HG03066 (cell line): ENCODE data around the gene SGCE.

Experiments
- ATAC-seq: cut with Tn5 transposase; IDR thresholded peaks from one replicate; pipeline ENCODE4 v1.9.1; 2021; ENCODE audit warnings: low read depth; ENCODE audit not compliant: unreplicated experiment

SGCE gene

GRCh38 chr7:94630855-94631254 is 25.1 kb downstream of the SGCE start:
- no peak for ATAC-seq

DNA sequence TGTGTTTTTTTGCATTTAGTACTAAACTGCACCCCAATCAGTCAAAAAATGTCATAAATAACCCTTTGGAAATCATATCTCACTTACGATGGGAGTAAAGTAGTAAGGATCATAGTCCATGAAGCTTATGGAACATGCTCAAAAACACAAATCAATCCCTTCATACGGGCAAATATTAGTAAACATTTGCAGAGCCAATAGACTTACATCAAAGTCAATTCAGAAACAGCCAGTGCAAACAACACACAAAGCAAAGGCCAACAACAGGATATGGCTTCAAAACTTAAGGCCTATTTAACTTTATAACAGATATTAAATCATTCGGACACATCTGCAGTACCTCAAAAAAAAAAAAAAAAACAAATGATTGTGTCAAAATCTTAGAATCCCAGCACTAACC is 32.1 kb downstream of the SGCE start:
- ATAC-seq: no peak

DNA sequence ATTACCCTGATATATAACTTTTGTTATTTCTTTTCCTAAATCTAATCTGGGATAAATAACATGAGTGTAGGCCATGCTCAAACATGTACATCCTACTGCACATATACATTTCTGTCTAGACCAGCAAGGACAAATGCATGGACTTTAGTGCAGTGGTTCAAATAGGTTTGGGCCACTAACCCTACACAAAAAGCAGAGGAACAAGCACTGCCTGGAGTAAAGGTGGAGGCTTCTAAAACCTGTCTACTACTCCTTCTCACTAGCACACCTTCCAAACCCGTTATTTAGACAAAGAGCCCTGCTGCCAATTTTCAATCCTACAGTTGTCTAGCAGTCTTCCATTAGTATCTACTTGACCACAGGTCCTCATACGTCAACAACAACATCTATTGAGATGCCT is 34.8 kb downstream of the SGCE start:
- ATAC-seq: peak; percentile 13

GRCh38 chr7:94620703-94621118 is 35.2 kb downstream of the SGCE start:
- peak; percentile 96 for ATAC-seq

- ATAC-seq: no peak
Measured at GRCh38 chr7:94618126-94618525, 37.8 kb downstream of the SGCE start.

DNA sequence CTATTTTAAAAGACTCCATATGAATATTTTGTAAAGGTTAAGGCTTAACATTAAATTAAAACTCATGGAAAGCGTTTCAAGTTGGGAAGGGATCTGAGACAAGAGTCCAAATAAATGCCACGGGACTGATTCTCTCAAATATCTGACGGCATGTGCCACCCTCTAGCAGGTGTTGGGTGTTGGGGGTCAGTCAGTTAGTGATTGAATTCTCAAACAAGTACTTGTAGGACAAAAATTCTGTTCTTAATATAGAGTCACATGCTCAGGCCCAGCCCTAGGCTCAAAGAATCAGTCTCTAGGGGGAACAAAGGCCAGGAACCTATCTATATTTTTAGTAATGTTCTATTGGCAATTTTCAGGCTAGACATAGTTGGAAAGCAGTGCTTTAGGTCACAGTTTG is 39.1 kb downstream of the SGCE start:
- ATAC-seq: no peak

- ATAC-seq: no peak
Measured at GRCh38 chr7:94615666-94616065, 40.3 kb downstream of the SGCE start.

- ATAC-seq: no peak
Measured at GRCh38 chr7:94612661-94613060, 43.3 kb downstream of the SGCE start.

GRCh38 chr7:94612253-94612652 is 43.7 kb downstream of the SGCE start:
- ATAC-seq: no peak

- no peak for ATAC-seq
Measured at GRCh38 chr7:94609561-94609960, 46.4 kb downstream of the SGCE start.

DNA sequence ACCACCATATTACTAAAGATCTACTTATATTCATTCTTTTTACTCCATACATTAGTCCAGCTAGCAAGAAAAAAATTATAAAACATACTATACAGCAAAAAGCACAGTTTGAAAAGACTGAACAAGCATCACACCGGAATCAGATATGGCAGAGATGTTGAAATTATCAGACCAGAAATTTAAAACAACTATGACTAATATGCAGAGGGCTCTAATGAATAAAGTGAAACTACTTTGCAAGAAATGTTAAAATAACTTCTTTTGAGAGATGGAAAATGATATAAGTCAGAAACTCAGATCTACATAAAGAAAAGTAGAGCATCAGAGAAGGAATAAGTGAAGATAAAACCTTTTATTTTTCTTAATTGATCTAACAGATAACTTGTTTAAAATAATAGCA is 50.9 kb downstream of the SGCE start:
- ATAC-seq: no peak

DNA sequence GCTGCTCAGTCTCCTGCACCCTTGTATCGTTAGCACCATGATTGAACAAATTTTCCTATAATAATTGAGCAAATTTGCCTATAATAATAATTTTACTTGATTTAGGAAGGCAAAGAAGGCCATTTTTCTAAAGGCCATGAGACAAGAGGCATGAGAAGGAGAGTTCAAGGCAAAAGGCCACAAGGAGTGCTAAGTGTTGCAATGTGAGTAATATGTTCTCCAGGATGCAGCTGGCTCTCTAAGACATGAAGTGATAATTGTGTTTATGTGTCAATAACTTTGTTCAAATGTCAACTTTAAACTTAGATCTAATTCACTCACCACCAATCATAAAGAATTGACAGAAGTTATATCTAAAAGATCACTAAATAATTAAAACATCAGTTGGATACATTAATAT is 53.8 kb downstream of the SGCE start:
- ATAC-seq: no peak

- ATAC-seq: no peak
Measured at GRCh38 chr7:94600267-94600666, 55.7 kb downstream of the SGCE start.

DNA sequence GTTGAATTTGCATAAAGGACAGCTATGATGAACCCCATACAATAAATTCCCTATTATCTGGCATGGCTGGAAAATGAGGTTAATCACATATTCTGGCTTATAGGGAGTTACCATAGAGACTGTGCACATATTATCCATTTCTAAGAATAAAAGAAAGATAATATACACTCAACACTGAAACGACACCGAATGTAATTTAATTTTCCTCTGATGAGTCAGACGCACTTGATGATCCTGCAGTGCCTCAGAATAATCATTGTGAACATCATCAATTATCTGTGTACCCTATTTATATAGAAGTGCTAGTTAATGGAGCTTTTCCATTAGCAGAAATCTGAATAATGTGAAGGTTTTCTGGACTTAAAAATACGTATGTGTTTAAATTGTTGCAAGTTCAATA is 60.2 kb downstream of the SGCE start:
- ATAC-seq: no peak

DNA sequence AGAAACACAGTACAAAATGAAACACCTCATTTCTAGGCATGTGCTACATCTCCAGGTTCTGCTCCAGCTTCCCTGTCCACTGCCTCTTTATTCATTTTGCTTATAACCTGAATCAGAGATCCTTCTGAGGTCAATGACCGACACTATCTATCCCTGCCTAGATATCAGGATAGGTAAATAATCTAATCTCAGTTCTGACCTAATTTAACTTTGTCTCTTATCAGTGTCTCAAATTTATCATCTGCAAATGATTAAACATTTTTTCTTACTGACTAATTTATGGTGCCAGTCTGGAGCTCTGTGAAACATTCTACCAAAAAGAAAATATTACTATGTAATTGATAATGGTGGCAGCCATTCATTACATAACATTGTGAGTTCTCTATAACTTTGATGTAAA is 61.1 kb downstream of the SGCE start:
- no peak for ATAC-seq

DNA sequence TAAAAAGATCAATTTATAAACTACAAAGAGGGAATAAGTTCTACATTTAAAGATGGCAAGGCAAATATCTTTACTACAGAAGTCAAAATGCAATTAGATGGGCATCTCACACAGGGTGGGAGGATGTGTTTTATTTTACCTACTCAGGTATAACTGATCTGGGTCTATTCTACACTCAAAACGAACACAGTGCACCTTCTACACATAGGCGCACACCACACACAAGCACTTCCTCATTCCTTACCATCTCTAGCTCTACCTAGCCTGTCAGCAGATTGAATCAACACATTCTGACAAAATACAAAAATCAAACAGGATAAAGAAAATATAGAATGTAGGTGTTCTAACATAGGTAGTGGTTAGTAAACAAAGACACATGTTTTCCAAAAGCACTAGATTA is 64.8 kb downstream of the SGCE start:
- ATAC-seq: no peak

DNA sequence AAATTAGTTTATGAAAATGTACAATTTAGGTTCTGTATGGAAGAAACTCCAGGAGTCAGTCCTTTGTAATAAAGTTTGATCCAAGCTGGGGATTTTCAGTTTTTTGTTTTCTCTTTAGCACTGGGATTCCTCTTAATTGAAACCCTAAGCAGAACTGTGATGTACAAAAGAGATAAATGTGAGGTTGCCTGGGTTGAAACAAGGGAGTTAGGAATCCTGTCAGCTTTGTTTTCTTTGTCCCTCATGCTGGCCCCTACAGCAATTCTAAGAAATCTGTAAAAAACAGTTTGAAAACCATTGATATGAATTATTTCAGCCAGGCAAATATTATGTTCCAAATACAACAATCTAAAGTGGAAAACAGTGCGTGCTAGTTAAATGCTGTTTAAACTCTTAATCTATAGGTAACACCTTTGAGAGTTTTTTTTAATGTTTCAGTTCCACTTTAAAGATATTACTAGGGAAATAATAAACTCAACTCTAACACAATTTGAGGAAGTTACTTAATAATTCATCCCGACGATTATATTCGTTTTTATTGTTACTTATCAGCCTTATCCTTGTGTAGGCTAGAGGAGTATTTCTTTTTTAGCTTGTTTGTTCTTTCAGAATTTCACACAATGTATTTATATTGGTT is 65.3 kb downstream of the SGCE start:
- no peak for ATAC-seq

DNA sequence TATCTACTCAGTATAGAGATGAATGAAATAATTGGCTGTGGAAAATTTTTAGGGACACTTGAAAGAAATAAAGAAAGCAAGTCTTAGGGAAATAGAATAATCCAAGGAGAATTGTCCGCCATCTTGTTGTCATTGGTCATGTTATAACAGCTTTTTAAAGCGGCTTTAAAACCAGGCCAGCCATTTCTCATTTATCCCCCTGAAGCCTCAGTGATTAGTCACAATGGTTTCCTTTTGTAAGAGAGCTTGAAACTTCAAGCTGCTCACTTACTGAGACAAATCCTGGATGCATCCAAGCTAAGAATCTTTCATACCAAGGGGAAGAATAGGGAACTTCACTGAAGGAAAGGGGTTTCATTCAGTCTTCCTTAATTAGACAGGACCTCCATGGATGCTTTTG is 67.9 kb downstream of the SGCE start:
- ATAC-seq: no peak

GRCh38 chr7:94584113-94584512 is 71.8 kb downstream of the SGCE start:
- no peak for ATAC-seq

DNA sequence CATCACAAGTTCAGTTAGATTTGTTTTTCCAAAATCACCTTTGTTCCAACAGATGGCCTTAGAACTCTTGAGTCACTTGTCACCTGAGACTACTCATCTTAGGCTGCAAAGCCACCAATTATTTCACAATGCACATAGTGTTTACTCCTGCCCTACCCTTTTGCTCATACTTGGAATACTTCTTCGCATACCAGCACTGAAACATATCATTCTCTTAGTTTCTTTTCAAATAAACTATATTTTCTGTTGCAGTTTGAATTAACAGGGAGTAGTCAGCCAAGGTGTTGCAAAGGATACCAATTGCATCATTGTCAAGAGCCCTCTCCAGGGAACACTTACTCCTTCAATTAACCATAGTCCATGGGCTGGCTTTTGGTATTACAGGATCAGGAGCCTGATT is 75.3 kb downstream of the SGCE start:
- ATAC-seq: no peak

DNA sequence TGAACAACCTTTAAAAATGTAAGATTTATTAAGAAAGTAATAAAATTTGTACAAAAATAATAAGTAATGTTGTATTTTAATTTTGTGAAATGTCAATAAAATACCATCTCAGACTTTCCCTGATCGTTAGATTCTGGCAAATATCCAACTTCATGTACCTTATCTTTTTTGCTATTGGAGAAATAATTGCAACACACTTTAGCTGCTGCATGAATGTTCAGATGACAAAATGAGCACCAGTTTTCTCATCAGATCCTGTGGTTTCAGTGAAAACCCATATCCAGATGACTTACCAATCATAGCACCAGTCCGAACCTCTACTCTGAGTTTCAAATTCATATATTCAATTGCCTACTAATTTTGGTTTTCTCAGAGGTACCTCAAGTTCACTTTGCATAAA is 76.5 kb downstream of the SGCE start:
- ATAC-seq: no peak

DNA sequence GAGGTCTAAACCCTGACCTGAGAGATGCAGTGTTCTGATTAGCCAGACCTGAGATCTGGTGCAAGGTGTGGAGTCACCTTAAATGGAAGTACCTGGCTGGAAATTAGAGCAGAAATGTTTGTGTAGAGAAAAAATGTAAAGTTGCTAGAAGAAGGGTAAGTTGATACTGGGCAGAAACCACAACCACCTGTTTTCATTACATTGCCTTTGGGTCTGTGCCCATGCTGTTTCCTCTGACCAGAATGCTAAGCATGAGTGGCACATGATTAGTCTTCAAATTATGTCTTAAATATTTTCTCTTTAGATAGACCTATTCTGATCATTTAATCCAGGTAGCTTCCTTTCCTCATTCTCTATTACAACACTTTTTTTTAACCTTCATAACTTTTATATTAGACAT is 77.3 kb downstream of the SGCE start:
- no peak for ATAC-seq

DNA sequence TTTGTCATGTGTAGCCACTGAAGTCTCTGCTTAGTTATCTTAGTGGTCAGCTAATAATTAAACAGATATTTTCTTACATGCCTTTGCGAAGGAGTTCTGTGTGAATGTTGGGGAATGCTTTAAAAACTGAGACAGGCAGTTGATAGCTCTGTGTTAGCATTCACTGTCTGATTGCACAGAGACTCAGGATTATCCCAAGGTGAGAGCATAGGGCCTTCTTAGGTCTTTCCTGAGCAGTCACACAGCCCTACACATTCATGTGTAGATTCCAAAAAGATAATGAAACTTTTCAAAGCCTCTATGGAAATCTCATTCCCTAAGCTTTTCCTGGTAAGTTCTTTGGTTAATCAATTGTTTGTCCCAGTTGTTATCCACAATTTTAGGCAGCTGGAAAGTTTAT is 78.6 kb downstream of the SGCE start:
- no peak for ATAC-seq
